Spleen (tissue), 11 donors: ENCODE results near the gene DHRS1. TPM values are rescaled to one million over a fixed set of nuclear protein-coding genes. Genes with fewer than 3 reads are reported as not detected.

Experiments used
- DNase-seq: peaks from one replicate; pipeline ENCODE4 v3.0.0-alpha.2; 2020
- H3K27ac ChIP-seq, 8 donors: fragments of 200-600 bp; sonication (generic) in 7 of 8; 1 replicate in 4 of 8; 2 replicates in 4 of 8; pipeline versions ENCODE4 v1.5.0 to v1.8.0; 2016 to 2021; ENCODE audit warnings: inconsistent platforms in 4 of 8, mild to moderate bottlenecking in 4 of 8, moderate library complexity in 1 of 8
- H3K27me3 ChIP-seq, 7 donors: fragments of 200-600 bp; sonication (generic) in 6 of 7; replicated peaks in 1 of 7; 1 replicate in 4 of 7; 2 replicates in 3 of 7; pipeline versions ENCODE4 v1.5.0 to v1.8.0; 2016 to 2021; ENCODE audit warnings: inconsistent platforms in 3 of 7, mild to moderate bottlenecking in 1 of 7
- H3K36me3 ChIP-seq, 6 donors: fragments of 200-600 bp; sonication (generic) in 5 of 6; 1 replicate in 4 of 6; 2 replicates in 2 of 6; pipeline versions ENCODE4 v1.5.0 to v1.8.0; 2016 to 2021; ENCODE audit warnings: inconsistent platforms in 2 of 6
- H3K4me1 ChIP-seq, 6 donors: fragments of 200-600 bp; sonication (generic) in 5 of 6; 1 replicate in 3 of 6; 2 replicates in 3 of 6; pipeline versions ENCODE4 v1.5.0 to v1.8.0; 2016 to 2021; ENCODE audit warnings: inconsistent platforms in 3 of 6
- H3K4me3 ChIP-seq, 8 donors: fragments of 200-600 bp; sonication (generic) in 7 of 8; 1 replicate in 4 of 8; 2 replicates in 4 of 8; pipeline versions ENCODE4 v1.5.0 to v1.8.0; 2016 to 2021; ENCODE audit warnings: inconsistent platforms in 4 of 8, mild to moderate bottlenecking in 4 of 8, moderate library complexity in 2 of 8
- H3K9me3 ChIP-seq, 8 donors: fragments of 200-600 bp; sonication (generic) in 7 of 8; 1 replicate in 4 of 8; 2 replicates in 4 of 8; pipeline versions ENCODE4 v1.5.0 to v1.8.0; 2016 to 2021; ENCODE audit warnings: inconsistent platforms in 4 of 8
- CTCF ChIP-seq, 11 experiments: fragments of 200-600 bp in 7 of 11; fragments of 450-650 bp in 4 of 11; sonication (generic) in 4 of 11; IDR thresholded peaks in 8 of 11; conservative IDR thresholded peaks in 3 of 11; 1 replicate in 7 of 11; 2 replicates in 4 of 11; pipeline versions ENCODE4 v1.4.0 to v1.8.0; 2016 to 2021; ENCODE audit warnings: antibody characterized with exemption in 11 of 11, inconsistent platforms in 4 of 11, mild to moderate bottlenecking in 1 of 11
- POLR2A ChIP-seq, 3 donors: fragments of 450-650 bp; IDR thresholded peaks; one replicate each; pipeline ENCODE4 v1.5.1; 2017; ENCODE audit warnings: antibody characterized with exemption in 3 of 3, mild to moderate bottlenecking in 1 of 3
- POLR2AphosphoS5 ChIP-seq, 3 donors: sonication (generic); formaldehyde crosslinking; IDR thresholded peaks; one replicate each; pipeline ENCODE4 v1.5.1; 2017; ENCODE audit warnings: antibody characterized with exemption in 3 of 3
- WGBS, 5 donors: extraction: QIAGEN DNeasy Blood & Tissue Kit in 3 of 5; methylation state at CpG; one replicate each; pipeline versions ENCODE4 v1.1.5 to v1.1.7; 2013 to 2018; 5-methylcytosine and 5-hydroxymethylcytosine counted together
- intact Hi-C: fragments of 100-400 bp; cut with DNase I; formaldehyde crosslinking; loops from one replicate; pipeline ENCODE4 v1.15.0; 2023; ENCODE audit warnings: low total_unique reads
- polyA plus RNA-seq, 3 donors: library from polyadenylated mRNA; stranded (reverse); fragments of 200-250 nt; gene quantifications; one replicate each; pipeline ENCODE4 v1.2.1, GENCODE V29; 2013
- total RNA-seq, 7 donors: library from RNA; depleted of rRNA in 3 of 7; stranded (reverse); fragments of >200 nt in 3 of 7; fragmentation: NEBNext Ultra II Directional in 4 of 7; extraction: Animal tissue kit (Norgen Biotek cat#: 25700) in 4 of 7; gene quantifications; one replicate each; pipeline versions ENCODE4 v1.1.0 to v1.2.1, GENCODE V29; 2016 to 2021
- donor health status: healthy with polysubstance abuse.
- donor health status: DM: no; HTN: no; CAD: no; lungs with moderate emphysema.
- donor health status: DM: no; HTN: no; CAD: no.
- donor health status: Bipolar disorder and iron deficiency.
- donor health status: healthy.
- donor health status: DM: no; HTN: no; CAD: no.
- donor health status: DM: yes; HTN: yes; CAD: no.

Gene DHRS1
- total and polyA plus RNA-seq, 10 donors: 22.0 to 56.1 (median 33.1) TPM

DNA sequence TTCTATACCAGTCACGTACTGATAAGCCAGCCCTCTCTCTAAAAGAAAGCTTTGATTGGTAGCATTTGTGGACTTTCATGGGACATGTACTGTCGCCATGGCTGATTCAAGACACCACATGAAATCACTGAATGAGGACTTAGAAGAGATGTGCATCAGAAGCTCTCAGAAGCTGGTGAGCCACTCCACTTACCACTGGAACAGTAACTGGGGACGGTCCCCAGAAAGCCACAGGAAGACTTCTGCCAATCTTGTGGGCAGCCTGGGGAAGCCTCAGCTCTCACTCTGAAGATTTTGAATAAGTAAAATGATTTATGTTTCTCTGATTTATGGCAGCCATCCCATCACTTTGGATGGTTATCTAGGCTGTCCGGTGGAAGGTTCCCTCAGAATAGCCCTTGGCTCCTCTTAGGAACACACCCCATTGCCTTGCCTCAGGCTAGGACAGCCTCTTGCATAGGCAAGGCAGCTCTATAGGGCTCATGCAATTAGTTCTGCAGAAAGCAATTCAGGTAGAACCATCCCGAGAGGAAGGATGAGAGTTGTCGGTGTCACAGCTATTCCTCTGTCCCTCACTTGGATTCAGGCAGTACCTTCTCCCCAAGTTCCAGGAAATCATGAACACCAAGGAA lies 9.8 kb downstream of the DHRS1 start:
- no peaks in the 10 kb centered on the region for H3K9me3 ChIP-seq
- TF ChIP-seq POLR2A (IDR thresholded peaks at IDR 0.05): no peak
- TF ChIP-seq CTCF (IDR thresholded peaks at IDR 0.05 in 8 of 11, conservative IDR thresholded peaks at IDR 0.05 in 3 of 11): no peak
- TF ChIP-seq POLR2AphosphoS5 (IDR thresholded peaks at IDR 0.05): no peak
- no peak for DNase-seq
- H3K27me3 ChIP-seq: no peaks in the 10 kb centered on the region
- 50 to 75% (median 60%) methylated on average over 5 to 6 of the region's 6 CpGs for WGBS, 5 donors
- peaks cover 0 to 59% (median 44%) of the 10 kb centered on the region in 6 donors for H3K36me3 ChIP-seq
- H3K4me1 ChIP-seq: peaks cover 0 to 13% (median 4%) of the 10 kb centered on the region in 6 donors
- no peak overlapping the region for H3K4me3 ChIP-seq
- H3K27ac ChIP-seq: no peak overlapping the region
- intact Hi-C loops: no loop called here

GRCh38 chr14:24286996-24287395 lies 12.6 kb downstream of the DHRS1 start:
- 88 to 97% (median 95%) methylated on average over 5 of the region's 5 CpGs for WGBS, 5 donors
- no peaks in the 10 kb centered on the region for H3K9me3 ChIP-seq

DNA sequence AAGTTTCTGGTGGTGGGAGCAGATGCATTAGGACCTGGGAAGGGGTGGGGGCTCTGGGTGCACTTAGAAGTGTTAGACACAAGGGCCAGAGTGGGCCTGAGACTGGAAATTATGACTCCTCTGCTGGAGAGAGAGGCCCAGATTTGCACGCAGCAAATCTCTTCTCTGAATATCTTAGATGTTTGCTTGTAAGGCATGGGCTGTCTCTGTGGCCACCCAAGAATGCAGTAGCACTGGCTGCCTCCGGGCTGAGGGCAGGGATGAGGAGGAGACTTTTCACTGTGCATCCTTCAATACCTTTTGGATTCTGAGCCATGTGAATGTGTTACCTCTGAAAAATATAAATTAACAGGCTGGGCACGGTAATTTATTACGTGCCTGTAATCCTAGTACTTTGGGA lies 14.2 kb downstream of the DHRS1 start:
- TF ChIP-seq POLR2A (IDR thresholded peaks at IDR 0.05) (no peak), POLR2AphosphoS5 (IDR thresholded peaks at IDR 0.05) (no peak), CTCF (IDR thresholded peaks at IDR 0.05 in 8 of 11, conservative IDR thresholded peaks at IDR 0.05 in 3 of 11) (no peak)
- Histone ChIP-seq H3K9me3 (no peaks in the 10 kb centered on the region), H3K27me3 (no peaks in the 10 kb centered on the region), H3K36me3 (peaks cover 0 to 15% (median 12%) of the 10 kb centered on the region in 6 donors), H3K4me1 (peaks cover 3 to 44% (median 16%) of the 10 kb centered on the region in 6 donors), H3K4me3 (no peak overlapping the region), H3K27ac (no peak overlapping the region)
- 89 to 94% (median 91%) methylated on average over 4 of the region's 4 CpGs for WGBS, 5 donors
- intact Hi-C loops: no loop called here
- no peak for DNase-seq

More at GRCh38 chr14:24286996-24287395, 12.6 kb downstream of the DHRS1 start:
- H3K4me1 ChIP-seq: peaks cover 0 to 28% (median 6%) of the 10 kb centered on the region in 6 donors
- intact Hi-C loops: no loop called here
- no peak for DNase-seq
- peaks cover 0 to 32% (median 29%) of the 10 kb centered on the region in 6 donors for H3K36me3 ChIP-seq
- TF ChIP-seq CTCF (IDR thresholded peaks at IDR 0.05 in 8 of 11, conservative IDR thresholded peaks at IDR 0.05 in 3 of 11) (no peak), POLR2AphosphoS5 (IDR thresholded peaks at IDR 0.05) (no peak), POLR2A (IDR thresholded peaks at IDR 0.05) (no peak)
- H3K4me3 ChIP-seq: no peak overlapping the region
- no peak overlapping the region for H3K27ac ChIP-seq
- no peaks in the 10 kb centered on the region for H3K27me3 ChIP-seq

DNA sequence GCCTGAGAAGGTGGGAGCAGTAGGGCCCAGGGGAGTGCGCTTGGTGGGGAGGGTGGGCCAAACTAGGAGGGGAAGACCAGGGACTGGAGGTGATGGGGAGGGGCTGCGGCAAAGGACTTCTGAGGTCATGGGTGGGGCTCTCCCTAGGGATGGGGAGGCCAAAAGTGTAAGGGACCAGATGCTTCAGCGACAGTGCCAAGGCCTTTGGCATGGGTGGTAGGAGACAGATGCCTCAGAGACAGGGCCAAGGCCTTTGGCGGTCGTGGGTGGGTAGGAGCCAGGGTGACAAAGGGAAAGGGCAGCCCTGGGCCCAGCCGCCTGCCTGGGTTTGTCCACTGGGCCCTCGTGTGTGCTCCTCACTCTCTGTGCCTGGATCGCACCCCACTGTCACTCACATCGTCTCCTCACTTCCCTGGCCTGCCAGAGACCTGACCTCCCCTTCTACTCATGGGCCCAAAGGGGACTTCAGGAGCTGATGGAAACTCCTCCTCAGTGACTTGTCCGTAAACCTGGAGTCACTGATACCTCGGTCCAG lies 15.0 kb downstream of the DHRS1 start:
- 80 to 89% (median 83%) methylated on average over 8 to 11 of the region's 11 CpGs for WGBS, 5 donors
- Histone ChIP-seq H3K36me3 (peaks cover 0 to 7% (median 5%) of the 10 kb centered on the region in 6 donors), H3K27me3 (no peaks in the 10 kb centered on the region), H3K4me1 (peaks cover under 1 to 44% (median 24%) of the 10 kb centered on the region in 6 donors), H3K9me3 (no peaks in the 10 kb centered on the region), H3K4me3 (no peak overlapping the region), H3K27ac (no peak overlapping the region)
- TF ChIP-seq POLR2AphosphoS5 (IDR thresholded peaks at IDR 0.05): no peak
- no peak for TF ChIP-seq POLR2A (IDR thresholded peaks at IDR 0.05)
- TF ChIP-seq CTCF (IDR thresholded peaks at IDR 0.05 in 8 of 11, conservative IDR thresholded peaks at IDR 0.05 in 3 of 11): no peak
- intact Hi-C loops: no loop called here
- no peak for DNase-seq
